Measurements from ENCODE around the gene TMC3.

The TMC3 gene

GRCh38 chr15:81297603-81298575 is 76.1 kb downstream of the TMC3 start:
- no peak for DNase-seq (ENCODE audit: low spot score)

- no peak for DNase-seq (ENCODE audit: low spot score)
Measured at GRCh38 chr15:81297147-81297572, 76.9 kb downstream of the TMC3 start.

- DNase-seq (ENCODE audit: low spot score) = no peak
Measured at GRCh38 chr15:81296673-81297072, 77.3 kb downstream of the TMC3 start.

GRCh38 chr15:81296186-81296585 is 77.8 kb downstream of the TMC3 start:
- DNase-seq (ENCODE audit: low spot score) = no peak

- no peak for DNase-seq (ENCODE audit: low spot score)
Measured at GRCh38 chr15:81295486-81296121, 78.4 kb downstream of the TMC3 start.

- no peak for DNase-seq (ENCODE audit: low spot score)
Measured at GRCh38 chr15:81294516-81294880, 79.5 kb downstream of the TMC3 start.

- DNase-seq (ENCODE audit: low spot score) = no peak
Measured at GRCh38 chr15:81293728-81294515, 80.1 kb downstream of the TMC3 start.

- DNase-seq (ENCODE audit: low spot score) = no peak
Measured at GRCh38 chr15:81292523-81293001, 81.5 kb downstream of the TMC3 start.

GRCh38 chr15:81291916-81292522 is 82.0 kb downstream of the TMC3 start:
- no peak for DNase-seq (ENCODE audit: low spot score)

- DNase-seq (ENCODE audit: low spot score) = no peak
Measured at GRCh38 chr15:81289910-81290309, 84.1 kb downstream of the TMC3 start.

- DNase-seq (ENCODE audit: low spot score) = no peak
Measured at GRCh38 chr15:81288616-81289015, 85.4 kb downstream of the TMC3 start.

- DNase-seq (ENCODE audit: low spot score) = no peak
Measured at GRCh38 chr15:81288040-81288439, 86.0 kb downstream of the TMC3 start.

GRCh38 chr15:81286621-81287121 is 87.3 kb downstream of the TMC3 start:
- no peak for DNase-seq (ENCODE audit: low spot score)

GRCh38 chr15:81285461-81285860 is 88.6 kb downstream of the TMC3 start:
- no peak for DNase-seq (ENCODE audit: low spot score)

- DNase-seq (ENCODE audit: low spot score) = no peak
Measured at GRCh38 chr15:81284256-81285031, 89.6 kb downstream of the TMC3 start.

- no peak for DNase-seq (ENCODE audit: low spot score)
Measured at GRCh38 chr15:81282911-81283310, 91.1 kb downstream of the TMC3 start.

- DNase-seq (ENCODE audit: low spot score) = no peak
Measured at GRCh38 chr15:81282606-81282895, 91.5 kb downstream of the TMC3 start.

- no peak for DNase-seq (ENCODE audit: low spot score)
Measured at GRCh38 chr15:81281766-81282605, 92.0 kb downstream of the TMC3 start.

- no peak for DNase-seq (ENCODE audit: low spot score)
Measured at GRCh38 chr15:81281456-81281735, 92.6 kb downstream of the TMC3 start.
